PC-3 (cell line): ENCODE data around the gene DNER.
A peak's percentile ranks its signal among the peaks of the same experiment; 100 is the strongest.

Source experiments
- CTCF ChIP-seq: fragments of 300-600 bp; sonication (generic); conservative IDR thresholded peaks from 2 replicates; pipeline ENCODE4 v1.5.1; 2017; ENCODE audit warnings: antibody characterized with exemption, low read depth, mild to moderate bottlenecking, low read length
- EZH2 ChIP-seq: fragments of 300-600 bp; sonication (generic); IDR thresholded peaks from one replicate; pipeline ENCODE4 v1.6.1; 2017; ENCODE audit warnings: antibody characterized with exemption, mild to moderate bottlenecking, low read length; ENCODE audit not compliant: unreplicated experiment
- EZH2phosphoT487 ChIP-seq: fragments of 300-600 bp; sonication (generic); IDR thresholded peaks from 2 replicates; pipeline ENCODE4 v1.6.1; 2018; ENCODE audit warnings: mild to moderate bottlenecking, antibody characterized with exemption, low read length, borderline replicate concordance

- TF ChIP-seq CTCF: peak; percentile 54
- TF ChIP-seq EZH2: no peak
- no peak for TF ChIP-seq EZH2phosphoT487
Observed at GRCh38 chr2:229641676-229642075, 72.7 kb downstream of the DNER start.
